GM23338 (cell line): ENCODE results near the gene FRRS1L. TPM values are rescaled to one million over a fixed set of nuclear protein-coding genes. Genes with fewer than 3 reads are reported as not detected.

Experiments
- ATAC-seq: fragments of 200-7000 bp; cut with Tn5 transposase; 3 replicates; pipeline ENCODE4 v1.9.1; 2020
- DNase-seq: peaks from one replicate; pipeline ENCODE4 v3.0.0-alpha.2; 2015; ENCODE audit warnings: low spot score
- H2AFZ ChIP-seq: fragments of 200-600 bp; sonication (generic); 2 replicates; pipeline ENCODE4 v1.8.0; 2016; ENCODE audit warnings: antibody characterized with exemption, mild to moderate bottlenecking, moderate library complexity
- H3F3A ChIP-seq: fragments of 200-600 bp; sonication (generic); replicated peaks from 2 replicates; pipeline ENCODE4 v1.8.0; 2017; ENCODE audit warnings: antibody characterized with exemption, mixed run types, low read depth
- H3K27ac ChIP-seq: fragments of 200-600 bp; sonication (generic); 2 replicates; pipeline ENCODE4 v1.6.1; 2016; ENCODE audit warnings: low read depth
- H3K27me3 ChIP-seq: fragments of 200-600 bp; sonication (generic); 2 replicates; pipeline ENCODE4 v1.8.0; 2016; ENCODE audit warnings: mild to moderate bottlenecking, mixed run types, moderate library complexity; ENCODE audit not compliant: insufficient read depth
- H3K36me3 ChIP-seq: fragments of 200-600 bp; sonication (generic); 2 replicates; pipeline ENCODE4 v1.8.0; 2016; ENCODE audit warnings: mild to moderate bottlenecking; ENCODE audit not compliant: insufficient read depth
- H3K4me1 ChIP-seq: fragments of 200-600 bp; sonication (generic); 2 replicates; pipeline ENCODE4 v1.8.0; 2016; ENCODE audit warnings: mild to moderate bottlenecking, moderate library complexity; ENCODE audit not compliant: insufficient read depth
- H3K4me2 ChIP-seq: fragments of 200-600 bp; sonication (generic); 2 replicates; pipeline ENCODE4 v1.7.1; 2017; ENCODE audit warnings: mixed run types
- H3K4me3 ChIP-seq: fragments of 200-600 bp; sonication (generic); 2 replicates; pipeline ENCODE4 v1.6.1; 2016; ENCODE audit warnings: mixed run types
- H3K79me2 ChIP-seq: fragments of 200-600 bp; sonication (generic); replicated peaks from 2 replicates; pipeline ENCODE4 v1.8.0; 2017; ENCODE audit warnings: mild to moderate bottlenecking; ENCODE audit not compliant: insufficient read depth
- H3K9me2 ChIP-seq: fragments of 200-600 bp; sonication (generic); 2 replicates; pipeline ENCODE4 v1.8.0; 2017; ENCODE audit not compliant: insufficient read depth
- H4K20me1 ChIP-seq: fragments of 200-600 bp; sonication (generic); replicated peaks from 2 replicates; pipeline ENCODE4 v1.8.0; 2017; ENCODE audit warnings: mild to moderate bottlenecking; ENCODE audit not compliant: insufficient read depth
- H3K27ac Mint-ChIP-seq: 2 replicates; pipeline ENCODE4 v1.8.0; 2020; ENCODE audit warnings: inconsistent platforms, mild to moderate bottlenecking, moderate library complexity, mixed read lengths
- H3K27me3 Mint-ChIP-seq: 3 replicates; pipeline ENCODE4 v1.8.0; 2022; ENCODE audit warnings: low read depth, mild to moderate bottlenecking, moderate library complexity, mixed read lengths, inconsistent platforms; ENCODE audit not compliant: insufficient read depth, poor library complexity
- H3K36me3 Mint-ChIP-seq: 3 replicates; pipeline ENCODE4 v1.8.0; 2021; ENCODE audit warnings: low read depth, mild to moderate bottlenecking, inconsistent platforms, moderate library complexity, mixed read lengths
- H3K4me1 Mint-ChIP-seq: 3 replicates; pipeline ENCODE4 v1.8.0; 2020; ENCODE audit warnings: mild to moderate bottlenecking, inconsistent platforms, mixed read lengths
- H3K4me3 Mint-ChIP-seq: 3 replicates; pipeline ENCODE4 v1.8.0; 2021; ENCODE audit warnings: moderate library complexity, mild to moderate bottlenecking, inconsistent platforms, mixed read lengths
- H3K9me3 Mint-ChIP-seq: 3 replicates; pipeline ENCODE4 v1.8.0; 2020; ENCODE audit warnings: moderate library complexity, mild to moderate bottlenecking, inconsistent platforms, mixed read lengths
- CREB1 ChIP-seq: fragments of 250-450 bp; sonication (Bioruptor Pico); IDR thresholded peaks from 2 replicates; pipeline ENCODE4 v1.5.0; 2020; ENCODE audit warnings: low read depth, mild to moderate bottlenecking, moderate library complexity
- EZH2 ChIP-seq: fragments of 200-600 bp; sonication (generic); IDR thresholded peaks from one replicate; pipeline ENCODE4 v1.8.0; 2017; ENCODE audit warnings: antibody characterized with exemption, mild to moderate bottlenecking, low read depth; ENCODE audit not compliant: unreplicated experiment
- EZH2phosphoT487 ChIP-seq: fragments of 200-600 bp; sonication (generic); IDR thresholded peaks from one replicate; pipeline ENCODE4 v1.8.1; 2018; ENCODE audit warnings: antibody characterized with exemption; ENCODE audit not compliant: unreplicated experiment
- JUNB ChIP-seq: IDR thresholded peaks from one replicate; pipeline ENCODE4 v1.6.1; 2016; ENCODE audit warnings: antibody characterized with exemption; ENCODE audit not compliant: unreplicated experiment
- STAT1 ChIP-seq: IDR thresholded peaks from one replicate; pipeline ENCODE4 v1.6.1; 2016; ENCODE audit warnings: antibody characterized with exemption; ENCODE audit not compliant: unreplicated experiment
- polyA plus RNA-seq: library from polyadenylated mRNA; unstranded; fragments of >200 nt; fragmentation: Nextera tagmentation; extraction: Ambion mirVana; gene quantifications from 2 replicates; pipeline ENCODE4 v1.2.1, GENCODE V29; 2016
- total RNA-seq: library from RNA; depleted of rRNA; stranded (reverse); fragments of >200 nt; shearing (Covaris generic); gene quantifications from 2 replicates; pipeline ENCODE4 v1.2.3, GENCODE V29; 2014
- TF ChIP-seq, protein P1 (sequence below), 2 experiments: fragments of 200-600 bp in 1 of 2; sonication (generic) in 1 of 2; conservative IDR thresholded peaks; 2 replicates each; pipeline versions ENCODE4 v1.5.1 to v1.6.1; 2016 to 2017; ENCODE audit warnings: antibody characterized with exemption in 2 of 2, low read depth in 2 of 2, mild to moderate bottlenecking in 2 of 2, moderate library complexity in 1 of 2
- TF ChIP-seq, protein P2 (sequence below): IDR thresholded peaks from 2 replicates; pipeline ENCODE4 v1.6.1; 2016; ENCODE audit warnings: antibody characterized with exemption
- TF ChIP-seq, protein P3 (sequence below): IDR thresholded peaks from one replicate; pipeline ENCODE4 v1.6.1; 2018; ENCODE audit warnings: antibody characterized with exemption; ENCODE audit not compliant: unreplicated experiment
- TF ChIP-seq, protein P4 (sequence below): fragments of 250-450 bp; sonication (Bioruptor Pico); IDR thresholded peaks from 2 replicates; pipeline ENCODE4 v1.5.0; 2020; ENCODE audit warnings: mild to moderate bottlenecking, moderate library complexity

The FRRS1L gene
- total and polyA plus RNA-seq, 2 experiments from 2014 or later: 0.37 to 1.1 TPM

DNA sequence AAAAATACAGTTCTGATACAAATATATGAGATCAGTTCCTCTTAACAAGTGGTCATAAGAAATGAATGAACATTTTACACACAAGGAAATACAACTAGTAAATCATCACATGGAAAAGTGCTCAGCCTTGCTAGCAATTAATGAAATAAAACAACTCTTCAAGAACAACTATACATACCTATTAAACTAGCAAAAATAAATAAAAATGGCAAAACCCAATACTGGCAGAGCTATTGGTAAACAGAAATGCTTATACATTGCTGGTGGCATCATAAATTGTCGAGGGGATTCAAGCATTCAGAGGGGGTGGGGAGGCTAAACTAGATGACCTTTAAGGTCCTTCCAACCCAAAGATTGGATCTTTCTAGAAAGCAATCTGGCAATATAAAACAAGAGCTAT, 5.9 kb upstream of the FRRS1L start:
- no peak overlapping the region for H3K4me3 ChIP-seq
- no peaks in the 10 kb centered on the region for H3K79me2 ChIP-seq
- no peaks in the 10 kb centered on the region for H3K9me3 Mint-ChIP-seq
- H3K4me1 Mint-ChIP-seq: no peaks in the 10 kb centered on the region
- H3K27ac ChIP-seq: no peak overlapping the region
- TF ChIP-seq, protein P1, sequence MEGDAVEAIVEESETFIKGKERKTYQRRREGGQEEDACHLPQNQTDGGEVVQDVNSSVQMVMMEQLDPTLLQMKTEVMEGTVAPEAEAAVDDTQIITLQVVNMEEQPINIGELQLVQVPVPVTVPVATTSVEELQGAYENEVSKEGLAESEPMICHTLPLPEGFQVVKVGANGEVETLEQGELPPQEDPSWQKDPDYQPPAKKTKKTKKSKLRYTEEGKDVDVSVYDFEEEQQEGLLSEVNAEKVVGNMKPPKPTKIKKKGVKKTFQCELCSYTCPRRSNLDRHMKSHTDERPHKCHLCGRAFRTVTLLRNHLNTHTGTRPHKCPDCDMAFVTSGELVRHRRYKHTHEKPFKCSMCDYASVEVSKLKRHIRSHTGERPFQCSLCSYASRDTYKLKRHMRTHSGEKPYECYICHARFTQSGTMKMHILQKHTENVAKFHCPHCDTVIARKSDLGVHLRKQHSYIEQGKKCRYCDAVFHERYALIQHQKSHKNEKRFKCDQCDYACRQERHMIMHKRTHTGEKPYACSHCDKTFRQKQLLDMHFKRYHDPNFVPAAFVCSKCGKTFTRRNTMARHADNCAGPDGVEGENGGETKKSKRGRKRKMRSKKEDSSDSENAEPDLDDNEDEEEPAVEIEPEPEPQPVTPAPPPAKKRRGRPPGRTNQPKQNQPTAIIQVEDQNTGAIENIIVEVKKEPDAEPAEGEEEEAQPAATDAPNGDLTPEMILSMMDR (conservative IDR thresholded peaks at IDR 0.05; ENCODE audit: low read depth in 2 of 2): no peak
- no peak for TF ChIP-seq JUNB
- no peak for TF ChIP-seq CREB1 (CRISPR knock-in tag)
- TF ChIP-seq, protein P2, sequence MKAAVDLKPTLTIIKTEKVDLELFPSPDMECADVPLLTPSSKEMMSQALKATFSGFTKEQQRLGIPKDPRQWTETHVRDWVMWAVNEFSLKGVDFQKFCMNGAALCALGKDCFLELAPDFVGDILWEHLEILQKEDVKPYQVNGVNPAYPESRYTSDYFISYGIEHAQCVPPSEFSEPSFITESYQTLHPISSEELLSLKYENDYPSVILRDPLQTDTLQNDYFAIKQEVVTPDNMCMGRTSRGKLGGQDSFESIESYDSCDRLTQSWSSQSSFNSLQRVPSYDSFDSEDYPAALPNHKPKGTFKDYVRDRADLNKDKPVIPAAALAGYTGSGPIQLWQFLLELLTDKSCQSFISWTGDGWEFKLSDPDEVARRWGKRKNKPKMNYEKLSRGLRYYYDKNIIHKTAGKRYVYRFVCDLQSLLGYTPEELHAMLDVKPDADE: no peak
- TF ChIP-seq STAT1: no peak
- TF ChIP-seq EZH2phosphoT487: no peak
- no peak for TF ChIP-seq EZH2
- no peaks in the 10 kb centered on the region for H3K36me3 Mint-ChIP-seq
- no peak for DNase-seq
- H3F3A ChIP-seq: no peaks in the 10 kb centered on the region
- no peak overlapping the region for H3K27ac Mint-ChIP-seq
- no peak overlapping the region for H3K4me3 Mint-ChIP-seq
- no peak for ATAC-seq
- no peaks in the 10 kb centered on the region for H3K36me3 ChIP-seq
- no peak overlapping the region for H2AFZ ChIP-seq
- peaks cover 11% of the 10 kb centered on the region for H3K27me3 ChIP-seq
- H3K4me2 ChIP-seq: no peak overlapping the region
- H4K20me1 ChIP-seq: no peaks in the 10 kb centered on the region
- peaks cover 2% of the 10 kb centered on the region for H3K27me3 Mint-ChIP-seq
- H3K9me2 ChIP-seq: no peaks in the 10 kb centered on the region
- no peaks in the 10 kb centered on the region for H3K4me1 ChIP-seq

DNA sequence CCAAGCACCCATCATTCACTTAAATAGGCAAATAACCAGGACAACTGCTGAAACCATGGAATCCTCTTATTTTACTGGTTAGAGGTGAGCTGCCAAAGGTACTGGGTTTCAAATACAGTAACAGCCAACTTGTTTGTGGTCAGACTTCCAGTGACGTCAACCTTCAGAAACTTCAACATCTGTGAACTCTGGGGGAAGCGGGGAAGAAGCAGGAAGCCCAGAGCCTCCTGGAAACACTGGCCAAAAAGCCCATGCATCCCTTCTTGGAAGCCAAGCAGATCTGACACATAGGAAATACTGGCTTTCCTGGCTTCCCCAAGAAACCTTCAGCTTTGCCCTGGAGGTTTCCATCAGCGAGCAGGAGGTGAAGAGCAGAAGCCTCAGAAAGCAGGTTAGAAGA, 4.9 kb upstream of the FRRS1L start:
- Histone ChIP-seq H2AFZ (no peak overlapping the region), H4K20me1 (no peaks in the 10 kb centered on the region), H3K4me1 (0 out of 2 replicates have a peak, but pooled peaks cover 4% of the 10 kb centered on the region), H3K9me2 (no peaks in the 10 kb centered on the region), H3K4me2 (no peak overlapping the region), H3K27me3 (peaks cover 19% of the 10 kb centered on the region), H3K4me3 (no peak overlapping the region), H3K79me2 (no peaks in the 10 kb centered on the region), H3F3A (peaks cover 4% of the 10 kb centered on the region; the same call in 1 of the 2 replicates), H3K36me3 (no peaks in the 10 kb centered on the region), H3K27ac (no peak overlapping the region)
- H3K27me3 Mint-ChIP-seq: peaks cover 7% of the 10 kb centered on the region
- DNase-seq (no peak), ATAC-seq (no peak)
- H3K4me1 Mint-ChIP-seq: 0 out of 3 replicates have a peak, but pooled peaks cover 4% of the 10 kb centered on the region
- H3K27ac Mint-ChIP-seq: no peak overlapping the region; the same call in 1 of the 2 replicates
- no peak overlapping the region for H3K4me3 Mint-ChIP-seq
- no peaks in the 10 kb centered on the region for H3K36me3 Mint-ChIP-seq
- no peaks in the 10 kb centered on the region for H3K9me3 Mint-ChIP-seq
- TF ChIP-seq, protein P3, sequence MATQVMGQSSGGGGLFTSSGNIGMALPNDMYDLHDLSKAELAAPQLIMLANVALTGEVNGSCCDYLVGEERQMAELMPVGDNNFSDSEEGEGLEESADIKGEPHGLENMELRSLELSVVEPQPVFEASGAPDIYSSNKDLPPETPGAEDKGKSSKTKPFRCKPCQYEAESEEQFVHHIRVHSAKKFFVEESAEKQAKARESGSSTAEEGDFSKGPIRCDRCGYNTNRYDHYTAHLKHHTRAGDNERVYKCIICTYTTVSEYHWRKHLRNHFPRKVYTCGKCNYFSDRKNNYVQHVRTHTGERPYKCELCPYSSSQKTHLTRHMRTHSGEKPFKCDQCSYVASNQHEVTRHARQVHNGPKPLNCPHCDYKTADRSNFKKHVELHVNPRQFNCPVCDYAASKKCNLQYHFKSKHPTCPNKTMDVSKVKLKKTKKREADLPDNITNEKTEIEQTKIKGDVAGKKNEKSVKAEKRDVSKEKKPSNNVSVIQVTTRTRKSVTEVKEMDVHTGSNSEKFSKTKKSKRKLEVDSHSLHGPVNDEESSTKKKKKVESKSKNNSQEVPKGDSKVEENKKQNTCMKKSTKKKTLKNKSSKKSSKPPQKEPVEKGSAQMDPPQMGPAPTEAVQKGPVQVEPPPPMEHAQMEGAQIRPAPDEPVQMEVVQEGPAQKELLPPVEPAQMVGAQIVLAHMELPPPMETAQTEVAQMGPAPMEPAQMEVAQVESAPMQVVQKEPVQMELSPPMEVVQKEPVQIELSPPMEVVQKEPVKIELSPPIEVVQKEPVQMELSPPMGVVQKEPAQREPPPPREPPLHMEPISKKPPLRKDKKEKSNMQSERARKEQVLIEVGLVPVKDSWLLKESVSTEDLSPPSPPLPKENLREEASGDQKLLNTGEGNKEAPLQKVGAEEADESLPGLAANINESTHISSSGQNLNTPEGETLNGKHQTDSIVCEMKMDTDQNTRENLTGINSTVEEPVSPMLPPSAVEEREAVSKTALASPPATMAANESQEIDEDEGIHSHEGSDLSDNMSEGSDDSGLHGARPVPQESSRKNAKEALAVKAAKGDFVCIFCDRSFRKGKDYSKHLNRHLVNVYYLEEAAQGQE: no peak
- TF ChIP-seq, protein P4, sequence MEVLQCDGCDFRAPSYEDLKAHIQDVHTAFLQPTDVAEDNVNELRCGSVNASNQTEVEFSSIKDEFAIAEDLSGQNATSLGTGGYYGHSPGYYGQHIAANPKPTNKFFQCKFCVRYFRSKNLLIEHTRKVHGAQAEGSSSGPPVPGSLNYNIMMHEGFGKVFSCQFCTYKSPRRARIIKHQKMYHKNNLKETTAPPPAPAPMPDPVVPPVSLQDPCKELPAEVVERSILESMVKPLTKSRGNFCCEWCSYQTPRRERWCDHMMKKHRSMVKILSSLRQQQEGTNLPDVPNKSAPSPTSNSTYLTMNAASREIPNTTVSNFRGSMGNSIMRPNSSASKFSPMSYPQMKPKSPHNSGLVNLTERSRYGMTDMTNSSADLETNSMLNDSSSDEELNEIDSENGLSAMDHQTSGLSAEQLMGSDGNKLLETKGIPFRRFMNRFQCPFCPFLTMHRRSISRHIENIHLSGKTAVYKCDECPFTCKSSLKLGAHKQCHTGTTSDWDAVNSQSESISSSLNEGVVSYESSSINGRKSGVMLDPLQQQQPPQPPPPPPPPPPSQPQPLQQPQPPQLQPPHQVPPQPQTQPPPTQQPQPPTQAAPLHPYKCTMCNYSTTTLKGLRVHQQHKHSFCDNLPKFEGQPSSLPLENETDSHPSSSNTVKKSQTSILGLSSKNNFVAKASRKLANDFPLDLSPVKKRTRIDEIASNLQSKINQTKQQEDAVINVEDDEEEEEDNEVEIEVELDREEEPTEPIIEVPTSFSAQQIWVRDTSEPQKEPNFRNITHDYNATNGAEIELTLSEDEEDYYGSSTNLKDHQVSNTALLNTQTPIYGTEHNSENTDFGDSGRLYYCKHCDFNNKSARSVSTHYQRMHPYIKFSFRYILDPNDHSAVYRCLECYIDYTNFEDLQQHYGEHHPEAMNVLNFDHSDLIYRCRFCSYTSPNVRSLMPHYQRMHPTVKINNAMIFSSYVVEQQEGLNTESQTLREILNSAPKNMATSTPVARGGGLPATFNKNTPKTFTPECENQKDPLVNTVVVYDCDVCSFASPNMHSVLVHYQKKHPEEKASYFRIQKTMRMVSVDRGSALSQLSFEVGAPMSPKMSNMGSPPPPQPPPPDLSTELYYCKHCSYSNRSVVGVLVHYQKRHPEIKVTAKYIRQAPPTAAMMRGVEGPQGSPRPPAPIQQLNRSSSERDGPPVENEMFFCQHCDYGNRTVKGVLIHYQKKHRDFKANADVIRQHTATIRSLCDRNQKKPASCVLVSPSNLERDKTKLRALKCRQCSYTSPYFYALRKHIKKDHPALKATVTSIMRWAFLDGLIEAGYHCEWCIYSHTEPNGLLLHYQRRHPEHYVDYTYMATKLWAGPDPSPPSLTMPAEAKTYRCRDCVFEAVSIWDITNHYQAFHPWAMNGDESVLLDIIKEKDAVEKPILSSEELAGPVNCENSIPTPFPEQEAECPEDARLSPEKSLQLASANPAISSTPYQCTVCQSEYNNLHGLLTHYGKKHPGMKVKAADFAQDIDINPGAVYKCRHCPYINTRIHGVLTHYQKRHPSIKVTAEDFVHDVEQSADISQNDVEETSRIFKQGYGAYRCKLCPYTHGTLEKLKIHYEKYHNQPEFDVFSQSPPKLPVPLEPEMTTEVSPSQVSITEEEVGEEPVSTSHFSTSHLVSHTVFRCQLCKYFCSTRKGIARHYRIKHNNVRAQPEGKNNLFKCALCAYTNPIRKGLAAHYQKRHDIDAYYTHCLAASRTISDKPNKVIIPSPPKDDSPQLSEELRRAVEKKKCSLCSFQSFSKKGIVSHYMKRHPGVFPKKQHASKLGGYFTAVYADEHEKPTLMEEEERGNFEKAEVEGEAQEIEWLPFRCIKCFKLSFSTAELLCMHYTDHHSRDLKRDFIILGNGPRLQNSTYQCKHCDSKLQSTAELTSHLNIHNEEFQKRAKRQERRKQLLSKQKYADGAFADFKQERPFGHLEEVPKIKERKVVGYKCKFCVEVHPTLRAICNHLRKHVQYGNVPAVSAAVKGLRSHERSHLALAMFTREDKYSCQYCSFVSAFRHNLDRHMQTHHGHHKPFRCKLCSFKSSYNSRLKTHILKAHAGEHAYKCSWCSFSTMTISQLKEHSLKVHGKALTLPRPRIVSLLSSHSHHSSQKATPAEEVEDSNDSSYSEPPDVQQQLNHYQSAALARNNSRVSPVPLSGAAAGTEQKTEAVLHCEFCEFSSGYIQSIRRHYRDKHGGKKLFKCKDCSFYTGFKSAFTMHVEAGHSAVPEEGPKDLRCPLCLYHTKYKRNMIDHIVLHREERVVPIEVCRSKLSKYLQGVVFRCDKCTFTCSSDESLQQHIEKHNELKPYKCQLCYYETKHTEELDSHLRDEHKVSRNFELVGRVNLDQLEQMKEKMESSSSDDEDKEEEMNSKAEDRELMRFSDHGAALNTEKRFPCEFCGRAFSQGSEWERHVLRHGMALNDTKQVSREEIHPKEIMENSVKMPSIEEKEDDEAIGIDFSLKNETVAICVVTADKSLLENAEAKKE (CRISPR knock-in tag): no peak
